Stomach (tissue), 9 donors: ENCODE data around the gene NFATC4. TPM values are rescaled to one million over a fixed set of nuclear protein-coding genes. Genes with fewer than 3 reads are reported as not detected.

ENCODE experiments used
- DNase-seq, 2 donors: peaks; one replicate each; pipeline versions ENCODE4 v3.0.0 to v3.0.0-alpha.2; 2013 to 2019
- H3K27ac ChIP-seq, 5 donors: fragments of 200-600 bp in 4 of 5; sonication (generic) in 4 of 5; one replicate each; pipeline ENCODE4 v1.5.1; 2013 to 2019; ENCODE audit warnings: mild to moderate bottlenecking in 1 of 5, moderate library complexity in 1 of 5
- H3K27me3 ChIP-seq, 3 donors: fragments of 200-600 bp; sonication (generic); one replicate each; pipeline ENCODE4 v1.5.1; 2017 to 2019; ENCODE audit warnings: mixed run types in 1 of 3
- H3K36me3 ChIP-seq, 4 donors: fragments of 200-600 bp; sonication (generic); 1 replicate in 3 of 4; 2 replicates in 1 of 4; pipeline ENCODE4 v1.5.1; 2016 to 2019
- H3K4me1 ChIP-seq, 4 donors: fragments of 200-600 bp; sonication (generic); one replicate each; pipeline ENCODE4 v1.5.1; 2016 to 2019
- H3K4me3 ChIP-seq, 4 donors: fragments of 200-600 bp; sonication (generic) in 3 of 4; one replicate each; pipeline ENCODE4 v1.5.1; 2016 to 2019; ENCODE audit warnings: mild to moderate bottlenecking in 1 of 4
- H3K9me3 ChIP-seq, 4 donors: fragments of 200-600 bp; sonication (generic); one replicate each; pipeline ENCODE4 v1.5.1; 2016 to 2019
- EP300 ChIP-seq: sonication (generic); formaldehyde crosslinking; IDR thresholded peaks from one replicate; pipeline ENCODE4 v1.6.1; 2017; ENCODE audit warnings: antibody characterized with exemption
- POLR2A ChIP-seq, 4 donors: fragments of 450-650 bp; IDR thresholded peaks; one replicate each; pipeline ENCODE4 v1.6.1; 2016; ENCODE audit warnings: antibody characterized with exemption in 4 of 4, control low read depth in 2 of 4, mild to moderate bottlenecking in 1 of 4, moderate library complexity in 1 of 4
- POLR2AphosphoS5 ChIP-seq, 3 donors: sonication (generic); formaldehyde crosslinking; IDR thresholded peaks; one replicate each; pipeline ENCODE4 v1.6.1; 2016; ENCODE audit warnings: antibody characterized with exemption in 3 of 3
- WGBS, 5 donors: extraction: QIAGEN DNeasy Blood & Tissue Kit in 3 of 5; methylation state at CpG; one replicate each; pipeline versions ENCODE4 v1.1.5 to v1.1.7; 2013 to 2018; 5-methylcytosine and 5-hydroxymethylcytosine counted together
- intact Hi-C: fragments of 100-400 bp; cut with DNase I; formaldehyde crosslinking; loops from one replicate; pipeline ENCODE4 v1.15.1; 2023; ENCODE audit warnings: low total_unique reads
- polyA plus RNA-seq, 3 donors: library from polyadenylated mRNA; stranded (reverse); fragments of 200-250 nt; gene quantifications; one replicate each; pipeline ENCODE4 v1.2.3, GENCODE V29; 2013
- total RNA-seq, 5 donors: library from RNA; depleted of rRNA; stranded (reverse); fragments of >200 nt; gene quantifications; one replicate each; pipeline versions ENCODE4 v1.1.0 to v1.2.3, GENCODE V29; 2014 to 2016
- TF ChIP-seq, protein P1 (sequence below), 7 experiments: fragments of 450-650 bp in 4 of 7; fragments of 200-600 bp in 3 of 7; sonication (generic) in 3 of 7; IDR thresholded peaks; one replicate each; pipeline ENCODE4 v1.5.1; 2016 to 2019; ENCODE audit warnings: antibody characterized with exemption in 7 of 7, control low read depth in 2 of 7, mild to moderate bottlenecking in 1 of 7
- donor health status: healthy with polysubstance abuse.
- donor health status: Bipolar disorder and iron deficiency.
- donor health status: healthy.

Gene NFATC4
- total and polyA plus RNA-seq, 8 donors, result 20.1 to 119 (median 57.9) TPM

DNA sequence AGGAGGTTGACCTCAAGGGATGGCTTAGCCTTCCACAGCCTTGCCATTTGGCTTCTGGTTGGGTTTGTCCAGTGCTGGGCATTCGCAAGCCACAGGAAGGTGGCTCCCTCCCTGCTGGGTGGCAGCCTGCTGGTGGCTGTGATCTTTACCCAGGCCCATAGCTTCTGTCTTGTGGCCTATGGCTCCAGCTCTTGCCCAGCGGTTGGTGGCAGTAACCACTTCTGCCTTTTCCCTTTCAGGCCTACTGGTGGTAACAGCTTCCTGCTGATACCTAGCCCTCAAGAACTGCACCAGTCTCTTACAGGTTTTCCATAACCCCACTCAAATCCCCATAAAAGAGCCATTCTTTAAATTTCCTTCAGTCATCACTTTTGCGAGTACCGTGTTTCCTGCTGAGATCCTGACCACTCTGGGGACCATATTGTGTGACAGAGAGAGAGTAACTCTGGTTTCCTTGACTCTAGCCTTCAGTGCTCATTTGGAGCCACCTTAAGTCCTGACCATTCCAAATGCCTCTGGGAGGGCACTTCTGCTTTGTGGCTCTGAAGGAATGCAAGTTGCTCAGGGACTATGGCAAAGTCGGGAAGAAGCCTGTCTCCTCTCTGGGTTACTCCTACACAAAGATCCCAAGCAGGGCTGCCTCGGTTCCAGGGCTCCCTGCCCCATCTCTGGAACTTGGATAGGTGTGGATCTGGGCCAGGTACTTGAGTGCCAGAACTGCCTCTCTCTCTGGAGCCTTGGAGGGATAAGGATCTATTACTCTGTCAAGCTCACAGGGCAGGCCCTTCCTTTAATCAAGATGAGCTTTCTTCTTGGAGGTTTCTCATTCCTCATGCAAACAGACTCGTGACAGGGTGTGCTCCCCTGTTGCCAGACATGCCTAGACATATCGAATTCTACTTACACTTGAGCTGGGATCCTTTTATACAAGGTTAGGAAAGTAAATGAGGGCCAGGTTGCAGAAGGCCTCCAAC lies 27.9 kb downstream of the NFATC4 start:
- H3K4me3 ChIP-seq, result no peak overlapping the region
- no peak for DNase-seq
- H3K36me3 ChIP-seq, result no peaks in the 10 kb centered on the region
- no peaks in the 10 kb centered on the region for H3K27me3 ChIP-seq
- peaks cover 29 to 41% (median 35%) of the 10 kb centered on the region in 4 donors for H3K4me1 ChIP-seq
- TF ChIP-seq POLR2A (IDR thresholded peaks at IDR 0.05) (no peak), POLR2AphosphoS5 (IDR thresholded peaks at IDR 0.05) (no peak), EP300 (no peak)
- TF ChIP-seq, protein P1, sequence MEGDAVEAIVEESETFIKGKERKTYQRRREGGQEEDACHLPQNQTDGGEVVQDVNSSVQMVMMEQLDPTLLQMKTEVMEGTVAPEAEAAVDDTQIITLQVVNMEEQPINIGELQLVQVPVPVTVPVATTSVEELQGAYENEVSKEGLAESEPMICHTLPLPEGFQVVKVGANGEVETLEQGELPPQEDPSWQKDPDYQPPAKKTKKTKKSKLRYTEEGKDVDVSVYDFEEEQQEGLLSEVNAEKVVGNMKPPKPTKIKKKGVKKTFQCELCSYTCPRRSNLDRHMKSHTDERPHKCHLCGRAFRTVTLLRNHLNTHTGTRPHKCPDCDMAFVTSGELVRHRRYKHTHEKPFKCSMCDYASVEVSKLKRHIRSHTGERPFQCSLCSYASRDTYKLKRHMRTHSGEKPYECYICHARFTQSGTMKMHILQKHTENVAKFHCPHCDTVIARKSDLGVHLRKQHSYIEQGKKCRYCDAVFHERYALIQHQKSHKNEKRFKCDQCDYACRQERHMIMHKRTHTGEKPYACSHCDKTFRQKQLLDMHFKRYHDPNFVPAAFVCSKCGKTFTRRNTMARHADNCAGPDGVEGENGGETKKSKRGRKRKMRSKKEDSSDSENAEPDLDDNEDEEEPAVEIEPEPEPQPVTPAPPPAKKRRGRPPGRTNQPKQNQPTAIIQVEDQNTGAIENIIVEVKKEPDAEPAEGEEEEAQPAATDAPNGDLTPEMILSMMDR (IDR thresholded peaks at IDR 0.05), result no peak
- H3K9me3 ChIP-seq, result no peaks in the 10 kb centered on the region
- no peak overlapping the region for H3K27ac ChIP-seq
- intact Hi-C loops, result no loop called here
- WGBS, 5 donors, result 54 to 67% (median 64%) methylated on average over 8 of the region's 8 CpGs

DNA sequence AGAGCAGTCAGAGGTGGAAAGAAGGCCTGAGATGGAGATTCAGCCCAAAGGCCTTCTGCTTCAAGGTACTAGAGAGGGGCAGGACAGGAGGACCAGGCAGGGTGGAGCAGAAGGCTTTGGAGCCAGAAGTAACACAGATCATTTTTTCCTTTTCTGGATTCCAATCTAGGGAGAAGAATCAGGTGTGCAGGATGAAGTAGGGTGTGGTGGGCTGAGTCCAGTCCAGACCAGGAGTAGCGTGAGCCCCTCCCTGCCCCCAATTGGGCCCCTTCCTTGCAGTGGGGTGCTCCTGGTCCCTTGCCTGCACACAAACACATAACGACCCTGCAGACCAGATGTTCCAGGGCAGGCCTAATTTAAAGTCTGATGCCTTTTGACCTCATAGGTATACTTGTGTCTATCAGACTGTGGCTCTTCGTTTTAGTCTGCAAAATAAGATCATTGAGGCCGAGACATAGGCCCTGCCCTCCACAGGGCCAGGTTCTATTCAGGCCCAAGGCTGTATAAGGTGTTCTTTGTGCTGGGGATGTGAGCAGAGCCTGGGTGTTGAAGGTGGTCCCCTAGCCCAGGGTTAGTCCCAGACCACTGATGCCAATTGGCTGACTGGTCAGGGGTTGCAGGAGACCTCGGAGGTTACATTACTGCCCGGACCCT lies 29.8 kb downstream of the NFATC4 start:
- 55 to 68% (median 59%) methylated on average over 5 to 6 of the region's 6 CpGs for WGBS, 5 donors
- H3K4me1 ChIP-seq, result peaks cover 37 to 53% (median 41%) of the 10 kb centered on the region in 4 donors
- peak overlapping the region; percentile 32 to 86 (median 76) for H3K27ac ChIP-seq
- intact Hi-C loops, result no loop called here
- DNase-seq, result no peak
- H3K9me3 ChIP-seq, result no peaks in the 10 kb centered on the region
- H3K36me3 ChIP-seq, result no peaks in the 10 kb centered on the region
- peak overlapping the region in 1 of 4 donors; percentile 74 for H3K4me3 ChIP-seq
- TF ChIP-seq POLR2AphosphoS5 (IDR thresholded peaks at IDR 0.05) (no peak), EP300 (no peak), POLR2A (IDR thresholded peaks at IDR 0.05) (no peak)
- TF ChIP-seq, protein P1 (IDR thresholded peaks at IDR 0.05), result no peak
- H3K27me3 ChIP-seq, result no peaks in the 10 kb centered on the region

DNA sequence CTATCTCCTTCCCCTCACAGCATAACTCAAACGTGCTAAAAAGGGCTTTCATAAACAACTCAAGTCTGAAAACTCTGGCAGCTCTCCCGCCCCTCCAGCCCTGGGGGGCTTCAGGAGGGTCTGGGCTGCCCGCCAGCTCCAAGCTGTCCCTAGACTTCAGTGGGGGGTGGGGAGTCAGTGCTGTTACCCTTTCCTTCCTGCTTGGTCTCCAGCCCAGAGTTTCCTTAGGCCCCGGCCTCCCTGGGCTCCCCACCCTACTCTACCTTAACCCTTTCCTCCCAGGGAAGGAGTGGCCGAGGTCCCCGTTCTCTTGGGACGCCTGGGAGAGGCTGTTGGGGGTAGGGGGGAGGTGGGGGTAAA lies 30.3 kb downstream of the NFATC4 start:
- WGBS, 5 donors, result 19 to 30% (median 22%) methylated on average over 6 to 7 of the region's 7 CpGs
- peaks cover 37 to 56% (median 45%) of the 10 kb centered on the region in 4 donors for H3K4me1 ChIP-seq
- intact Hi-C loops, result no loop called here

More for the DNA sequence above, 30.3 kb downstream of the NFATC4 start:
- Histone ChIP-seq H3K27ac (peak overlapping the region; percentile 32 to 86 (median 76)), H3K9me3 (no peaks in the 10 kb centered on the region), H3K4me3 (peak overlapping the region; percentile 61 to 74 (median 64)), H3K36me3 (no peaks in the 10 kb centered on the region), H3K27me3 (no peaks in the 10 kb centered on the region)
- peak in 1 of 2 donors; percentile 91 for DNase-seq
- TF ChIP-seq EP300 (no peak), POLR2AphosphoS5 (IDR thresholded peaks at IDR 0.05) (no peak), POLR2A (IDR thresholded peaks at IDR 0.05) (no peak)
- TF ChIP-seq, protein P1 (IDR thresholded peaks at IDR 0.05), result no peak
